ENCODE results near the gene THBD.

GRCh38 chr20:23083553-23084220 is 34.2 kb upstream of the THBD start:
- TF ChIP-seq POLR2A (IDR thresholded peaks at IDR 0.05) (no peak), CTCF (IDR thresholded peaks at IDR 0.05) (no peak)
